Transverse colon (tissue), 4 donors: ENCODE results near the gene LIMS1. TPM values are rescaled to one million over a fixed set of nuclear protein-coding genes. Genes with fewer than 3 reads are reported as not detected.
A peak's percentile ranks its signal among the peaks of the same experiment; 100 is the strongest.

Experiments
- DNase-seq: peaks from one replicate; pipeline ENCODE4 v3.0.0-alpha.2; 2019
- H3K27ac ChIP-seq, 4 donors: fragments of 200-600 bp; sonication (generic); 2 replicates each; pipeline ENCODE4 v1.5.1; 2016 to 2018; ENCODE audit warnings: inconsistent platforms in 4 of 4
- H3K27me3 ChIP-seq: fragments of 200-600 bp; sonication (generic); 2 replicates; pipeline ENCODE4 v1.5.1; 2017; ENCODE audit warnings: inconsistent platforms
- H3K36me3 ChIP-seq, 4 donors: fragments of 200-600 bp; sonication (generic); 2 replicates each; pipeline ENCODE4 v1.5.1; 2017 to 2019; ENCODE audit warnings: inconsistent platforms in 4 of 4
- H3K4me1 ChIP-seq, 4 donors: fragments of 200-600 bp; sonication (generic); 2 replicates each; pipeline ENCODE4 v1.5.1; 2017 to 2020; ENCODE audit warnings: inconsistent platforms in 4 of 4
- H3K4me3 ChIP-seq, 4 donors: fragments of 200-600 bp; sonication (generic); 1 replicate in 1 of 4; 2 replicates in 3 of 4; pipeline versions ENCODE4 v1.5.1 to v1.6.1; 2017 to 2019; ENCODE audit warnings: inconsistent platforms in 4 of 4
- H3K9me3 ChIP-seq, 2 donors: fragments of 200-600 bp; sonication (generic); 2 replicates each; pipeline ENCODE4 v1.5.1; 2017 to 2019; ENCODE audit warnings: inconsistent platforms in 2 of 2
- EP300 ChIP-seq: sonication (generic); formaldehyde crosslinking; IDR thresholded peaks from one replicate; pipeline ENCODE4 v1.6.1; 2017; ENCODE audit warnings: antibody characterized with exemption, low read depth
- POLR2A ChIP-seq: fragments of 450-650 bp; IDR thresholded peaks from one replicate; pipeline ENCODE4 v1.6.1; 2016; ENCODE audit warnings: antibody characterized with exemption, mild to moderate bottlenecking, moderate library complexity
- POLR2AphosphoS5 ChIP-seq, 3 donors: sonication (generic); formaldehyde crosslinking; IDR thresholded peaks; one replicate each; pipeline ENCODE4 v1.6.1; 2016; ENCODE audit warnings: antibody characterized with exemption in 3 of 3
- WGBS, 2 donors: methylation state at CpG; one replicate each; pipeline ENCODE4 v1.1.5; 2018; ENCODE audit warnings: low coverage in 1 of 2; 5-methylcytosine and 5-hydroxymethylcytosine counted together
- in situ Hi-C, 4 donors: fragments of 200-750 bp; cut with MboI; loops; one replicate each; pipeline versions ENCODE4 v1.15.0 to v1.15.1; 2017; ENCODE audit warnings: low sequenced_read_pairs in 3 of 4, low pct_ligation_motif_present in 1 of 4, low pct_unique_long_range_greater_than_20kb in 1 of 4
- intact Hi-C: fragments of 100-400 bp; cut with DNase I; formaldehyde crosslinking; loops from one replicate; pipeline ENCODE4 v1.15.1; 2023; ENCODE audit warnings: low total_unique reads
- total RNA-seq, 4 donors: library from RNA; depleted of rRNA; stranded (reverse); fragments of >200 nt; gene quantifications; one replicate each; pipeline ENCODE4 v1.1.0, GENCODE V29; 2016
- TF ChIP-seq, protein P1 (sequence below), 5 experiments: fragments of 200-600 bp in 3 of 5; fragments of 450-650 bp in 2 of 5; sonication (generic) in 3 of 5; IDR thresholded peaks; 1 replicate in 2 of 5; 2 replicates in 3 of 5; pipeline ENCODE4 v1.5.1; 2016 to 2017; ENCODE audit warnings: antibody characterized with exemption in 5 of 5, inconsistent platforms in 3 of 5, mild to moderate bottlenecking in 2 of 5, moderate library complexity in 1 of 5

LIMS1 gene
- total RNA-seq, 4 donors from 2014 or later: 4.5 to 41.0 (median 24.1) TPM

DNA sequence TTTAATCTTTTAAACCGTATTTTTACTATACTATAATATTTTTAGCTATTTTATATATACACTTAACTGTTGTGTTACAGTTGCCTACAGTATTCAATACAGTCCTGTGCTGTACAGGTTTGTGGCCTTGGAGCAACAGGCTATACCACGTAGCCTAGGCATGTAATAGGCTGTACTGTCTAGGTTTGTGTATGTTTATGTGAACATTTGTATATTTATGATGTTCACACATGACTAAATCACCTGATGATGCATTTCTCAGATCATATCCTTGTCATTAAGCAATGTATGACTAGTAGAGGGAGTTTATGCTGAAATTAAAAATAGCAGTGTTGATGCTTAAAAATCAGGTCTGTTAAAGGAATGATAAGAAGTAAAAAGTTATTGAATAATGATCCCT lies 92.7 kb downstream of the LIMS1 start:
- H3K36me3 ChIP-seq: no peaks in the 10 kb centered on the region
- intact Hi-C loops: no loop called here
- in situ Hi-C loops: no loop called here
- no peak overlapping the region for H3K27ac ChIP-seq
- no peaks in the 10 kb centered on the region for H3K27me3 ChIP-seq
- no peak for DNase-seq
- no peaks in the 10 kb centered on the region for H3K9me3 ChIP-seq
- 73% methylated on average over 1 to 2 of the region's 2 CpGs for WGBS, 2 donors
- TF ChIP-seq, protein P1, sequence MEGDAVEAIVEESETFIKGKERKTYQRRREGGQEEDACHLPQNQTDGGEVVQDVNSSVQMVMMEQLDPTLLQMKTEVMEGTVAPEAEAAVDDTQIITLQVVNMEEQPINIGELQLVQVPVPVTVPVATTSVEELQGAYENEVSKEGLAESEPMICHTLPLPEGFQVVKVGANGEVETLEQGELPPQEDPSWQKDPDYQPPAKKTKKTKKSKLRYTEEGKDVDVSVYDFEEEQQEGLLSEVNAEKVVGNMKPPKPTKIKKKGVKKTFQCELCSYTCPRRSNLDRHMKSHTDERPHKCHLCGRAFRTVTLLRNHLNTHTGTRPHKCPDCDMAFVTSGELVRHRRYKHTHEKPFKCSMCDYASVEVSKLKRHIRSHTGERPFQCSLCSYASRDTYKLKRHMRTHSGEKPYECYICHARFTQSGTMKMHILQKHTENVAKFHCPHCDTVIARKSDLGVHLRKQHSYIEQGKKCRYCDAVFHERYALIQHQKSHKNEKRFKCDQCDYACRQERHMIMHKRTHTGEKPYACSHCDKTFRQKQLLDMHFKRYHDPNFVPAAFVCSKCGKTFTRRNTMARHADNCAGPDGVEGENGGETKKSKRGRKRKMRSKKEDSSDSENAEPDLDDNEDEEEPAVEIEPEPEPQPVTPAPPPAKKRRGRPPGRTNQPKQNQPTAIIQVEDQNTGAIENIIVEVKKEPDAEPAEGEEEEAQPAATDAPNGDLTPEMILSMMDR (IDR thresholded peaks at IDR 0.05): no peak
- TF ChIP-seq EP300 (no peak), POLR2AphosphoS5 (IDR thresholded peaks at IDR 0.05) (no peak), POLR2A (no peak)
- H3K4me3 ChIP-seq: no peak overlapping the region
- peaks cover 0 to 39% (median 10%) of the 10 kb centered on the region in 4 donors for H3K4me1 ChIP-seq

GRCh38 chr2:108627911-108628567 lies 93.8 kb downstream of the LIMS1 start:
- in situ Hi-C loops (no loop called here), intact Hi-C loops (no loop called here)
- Histone ChIP-seq H3K27ac (no peak overlapping the region), H3K4me3 (no peak overlapping the region), H3K9me3 (no peaks in the 10 kb centered on the region), H3K36me3 (no peaks in the 10 kb centered on the region), H3K27me3 (no peaks in the 10 kb centered on the region), H3K4me1 (peaks cover 0 to 45% (median 20%) of the 10 kb centered on the region in 4 donors)
- TF ChIP-seq, protein P1 (IDR thresholded peaks at IDR 0.05): no peak
- 88 to 100% methylated on average over 1 to 4 of the region's 4 CpGs for WGBS, 2 donors
- DNase-seq: no peak

DNA sequence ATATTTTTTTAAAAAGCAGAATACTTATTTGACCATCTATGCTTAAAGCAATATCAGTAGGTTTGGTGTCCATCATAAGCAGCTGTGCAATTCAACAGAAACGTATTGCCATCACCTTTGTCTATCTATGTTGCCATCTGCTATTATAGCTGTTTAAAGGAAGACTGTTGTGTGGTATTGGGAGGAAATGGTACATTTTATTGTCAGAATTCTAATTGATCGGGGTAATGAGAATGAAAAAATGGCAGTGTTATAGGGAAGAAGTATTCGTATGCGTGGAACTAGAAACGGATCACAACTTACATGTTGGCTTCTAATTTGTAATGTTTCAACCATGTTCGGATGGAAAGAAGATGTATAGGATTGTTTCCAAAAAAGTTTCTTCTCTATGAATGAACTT lies 94.7 kb downstream of the LIMS1 start:
- intact Hi-C loops: no loop called here
- no peak overlapping the region for H3K4me3 ChIP-seq
- in situ Hi-C loops: no loop called here

GRCh38 chr2:108629417-108629816 lies 95.1 kb downstream of the LIMS1 start:
- no peak overlapping the region for H3K4me3 ChIP-seq
- 0 to 42% methylated on average over 1 of the region's 1 CpG for WGBS, 2 donors
- in situ Hi-C loops (no loop called here), intact Hi-C loops (no loop called here)
- peak overlapping the region in 1 of 4 donors; percentile 8 for H3K27ac ChIP-seq
- H3K27me3 ChIP-seq: no peaks in the 10 kb centered on the region
- no peaks in the 10 kb centered on the region for H3K9me3 ChIP-seq
- H3K4me1 ChIP-seq: peaks cover 7 to 59% (median 30%) of the 10 kb centered on the region in 4 donors
- no peak for DNase-seq
- H3K36me3 ChIP-seq: no peaks in the 10 kb centered on the region
- TF ChIP-seq POLR2AphosphoS5 (IDR thresholded peaks at IDR 0.05): no peak
- TF ChIP-seq, protein P1 (IDR thresholded peaks at IDR 0.05): no peak
- no peak for TF ChIP-seq POLR2A
- TF ChIP-seq EP300: no peak

More for the DNA sequence above, 94.7 kb downstream of the LIMS1 start:
- no peaks in the 10 kb centered on the region for H3K9me3 ChIP-seq
- TF ChIP-seq EP300: no peak
- TF ChIP-seq POLR2AphosphoS5 (IDR thresholded peaks at IDR 0.05): no peak
- no peak for TF ChIP-seq POLR2A
- TF ChIP-seq, protein P1 (IDR thresholded peaks at IDR 0.05): no peak
- no peaks in the 10 kb centered on the region for H3K27me3 ChIP-seq
- H3K27ac ChIP-seq: no peak overlapping the region
- no peaks in the 10 kb centered on the region for H3K36me3 ChIP-seq
- peaks cover 5 to 54% (median 27%) of the 10 kb centered on the region in 4 donors for H3K4me1 ChIP-seq
- 86 to 93% methylated on average over 6 of the region's 6 CpGs for WGBS, 2 donors
- no peak for DNase-seq
